GM19328 (cell line): ENCODE results near the gene SYDE2.
A peak's percentile ranks its signal among the peaks of the same experiment; 100 is the strongest.

Source experiments
- ATAC-seq: cut with Tn5 transposase; IDR thresholded peaks from one replicate; pipeline ENCODE4 v1.9.1; 2021; ENCODE audit warnings: mild to moderate bottlenecking, moderate library complexity; ENCODE audit not compliant: unreplicated experiment

SYDE2 gene

DNA sequence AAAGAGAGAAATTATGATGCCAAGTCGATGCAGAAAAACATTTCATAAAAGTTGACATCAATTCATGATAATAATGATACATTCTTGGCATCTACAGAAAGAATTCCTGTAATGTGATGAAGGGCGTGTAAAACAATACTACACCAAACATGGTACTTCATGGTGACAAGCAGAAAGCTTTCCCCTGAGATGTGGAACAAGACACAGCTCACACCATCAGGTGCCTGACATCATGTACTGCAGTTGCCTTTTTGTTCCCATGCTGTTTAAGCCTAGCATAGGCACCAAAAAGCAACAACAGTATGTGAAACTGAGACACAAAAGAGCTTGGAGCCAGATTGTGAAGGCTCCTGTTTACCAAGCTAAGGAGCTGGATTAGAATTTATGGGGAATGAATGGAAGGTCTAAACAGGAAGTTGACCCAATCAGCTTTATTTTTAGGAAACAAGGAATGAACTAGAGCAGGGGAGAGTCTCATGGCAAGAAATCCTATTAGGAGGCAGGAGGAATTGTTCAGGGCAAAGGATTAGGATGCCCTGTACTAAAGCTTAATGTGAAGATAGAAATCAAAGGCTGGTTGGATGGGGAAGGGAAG, 67.2 kb downstream of the SYDE2 start:
- no peak for ATAC-seq

DNA sequence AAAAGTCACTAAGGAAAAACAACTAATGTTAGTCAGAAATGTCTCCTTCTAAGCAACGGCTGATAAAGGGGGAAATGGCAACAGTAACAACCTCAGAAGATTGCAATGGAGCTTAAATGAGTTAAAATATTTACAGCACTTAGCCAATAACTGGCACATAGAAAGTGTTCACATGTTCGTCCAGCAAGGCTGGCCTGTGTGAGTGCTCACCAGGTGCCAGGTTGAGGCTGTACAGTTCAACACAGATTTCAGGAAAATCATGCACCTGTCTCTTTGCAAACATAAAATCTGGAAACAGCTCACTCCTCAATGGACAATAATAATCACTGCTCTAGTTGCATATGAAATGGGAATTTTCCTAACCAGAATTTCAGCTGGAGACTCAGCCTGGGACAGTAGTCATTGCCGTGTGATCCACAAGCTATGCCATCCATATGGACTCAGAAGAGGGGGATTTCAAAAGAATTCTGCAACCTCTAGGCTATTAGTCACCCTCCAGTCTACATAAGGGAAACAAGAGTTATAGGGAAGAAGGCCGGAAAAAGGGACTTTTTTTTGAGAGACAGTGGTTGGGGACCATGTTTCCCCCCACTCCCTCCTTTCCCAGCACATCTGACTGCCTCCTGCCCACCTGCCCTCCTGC, 68.6 kb downstream of the SYDE2 start:
- ATAC-seq = no peak

DNA sequence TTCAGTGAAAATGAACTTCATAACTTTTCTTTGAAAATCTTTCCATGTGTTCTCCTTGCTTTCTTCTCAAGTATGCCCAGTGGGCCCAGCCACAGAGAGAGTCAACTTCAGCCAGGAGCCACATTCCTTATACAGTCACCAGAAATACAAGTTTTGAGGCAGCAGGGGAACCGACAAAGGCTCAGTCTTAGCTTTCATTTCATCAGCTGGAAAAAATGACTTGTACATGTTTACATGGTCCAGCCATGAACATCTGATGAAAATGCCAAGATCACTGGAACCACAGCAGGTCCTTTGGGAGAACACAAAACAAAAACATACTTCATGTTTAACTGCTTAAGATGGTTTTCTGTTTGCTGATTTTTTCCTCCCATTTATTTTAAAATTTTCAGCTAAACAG, 72.5 kb downstream of the SYDE2 start:
- ATAC-seq = no peak

DNA sequence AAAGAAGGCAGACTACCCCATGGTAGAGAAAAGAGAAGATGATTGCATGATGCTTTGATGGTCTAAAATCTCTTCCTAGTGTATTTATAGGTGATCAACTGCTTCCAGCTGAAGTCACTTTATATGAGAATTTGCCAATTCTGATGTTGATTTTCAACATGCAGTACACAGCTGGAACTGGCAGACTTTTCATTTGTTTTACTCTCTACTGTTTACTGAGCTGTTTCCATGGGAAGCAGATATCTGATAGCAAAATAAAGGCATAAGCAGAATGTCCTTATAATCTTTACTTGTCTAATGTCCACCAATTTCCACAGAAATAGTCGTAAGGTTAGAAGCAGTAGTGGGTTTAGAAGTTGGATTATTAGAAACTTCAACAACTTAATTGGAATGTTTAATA, 74.9 kb downstream of the SYDE2 start:
- no peak for ATAC-seq

DNA sequence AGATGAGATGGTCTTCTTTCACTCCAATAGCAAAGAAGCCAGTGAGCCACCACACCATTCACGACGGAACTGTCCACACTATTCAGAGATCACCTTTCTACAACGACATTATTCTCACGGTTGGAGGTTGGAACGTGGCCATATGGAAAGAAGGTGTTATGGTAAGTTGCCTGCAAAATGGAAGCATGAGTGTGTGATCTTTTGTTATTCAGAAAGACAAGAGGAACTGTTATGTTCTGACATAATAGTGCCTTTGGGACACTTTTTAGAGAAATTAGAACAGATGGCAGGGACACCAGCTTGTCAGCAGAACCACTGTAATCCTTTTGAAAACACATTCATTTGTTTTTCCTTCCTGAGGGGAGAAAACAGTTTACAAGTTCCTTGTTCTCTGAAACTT, 76.7 kb downstream of the SYDE2 start:
- ATAC-seq = no peak

DNA sequence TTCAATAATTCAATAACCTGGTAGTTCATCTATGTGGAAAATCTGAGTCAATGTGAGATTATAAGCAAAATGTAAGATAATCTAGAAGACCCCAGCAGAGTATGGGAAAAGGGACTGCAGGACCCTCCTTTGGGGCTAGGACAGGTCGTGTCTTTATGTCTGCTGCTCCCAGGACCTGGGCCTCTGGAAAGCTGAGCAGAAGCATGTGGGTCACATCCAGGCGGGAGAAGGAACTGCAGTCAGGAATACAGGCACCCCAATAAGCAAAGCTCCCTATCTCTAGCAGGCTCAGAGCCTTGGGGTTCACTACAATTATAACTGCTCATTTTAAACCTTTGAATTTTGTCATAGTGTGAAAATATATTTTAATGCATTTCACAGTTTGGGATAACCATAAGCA, 78.6 kb downstream of the SYDE2 start:
- no peak for ATAC-seq

DNA sequence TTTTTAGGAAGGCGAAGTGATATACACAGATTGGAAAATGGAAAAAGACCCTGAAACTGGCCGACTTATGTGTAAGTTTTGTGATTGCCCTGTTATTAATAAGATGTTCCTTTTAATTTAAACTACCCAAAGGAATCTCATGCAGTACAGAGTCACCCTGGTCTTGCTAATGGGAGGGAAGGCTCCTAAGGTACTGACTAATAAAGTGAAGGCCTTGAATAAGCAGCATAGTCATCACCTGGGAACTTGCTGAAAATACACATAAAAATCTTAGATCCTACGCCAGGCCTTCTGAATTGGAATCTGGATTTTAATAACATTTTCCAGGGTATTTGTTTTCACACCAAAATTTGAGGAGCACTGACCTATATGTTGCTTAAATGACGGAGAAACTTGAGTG, 79.1 kb downstream of the SYDE2 start:
- no peak for ATAC-seq

DNA sequence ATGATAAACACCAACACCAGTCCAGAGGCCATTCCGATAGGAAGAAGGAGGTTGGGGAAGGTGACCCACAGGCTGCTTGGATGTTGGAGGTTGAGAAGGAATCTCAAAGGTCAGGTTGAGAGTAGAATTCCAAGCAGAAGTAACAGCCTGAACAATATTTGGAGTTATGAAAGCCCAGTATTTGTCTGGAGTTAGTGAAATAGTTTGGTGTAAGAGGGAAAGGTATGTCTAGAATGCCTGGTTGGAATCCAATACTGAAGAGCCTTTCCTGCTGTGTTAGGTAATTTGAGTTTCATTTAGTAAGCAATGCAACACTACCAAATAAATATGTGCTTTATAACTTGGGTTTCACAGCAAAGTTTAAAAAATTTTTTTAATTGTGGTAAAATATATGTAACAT, 82.1 kb downstream of the SYDE2 start:
- ATAC-seq = no peak

DNA sequence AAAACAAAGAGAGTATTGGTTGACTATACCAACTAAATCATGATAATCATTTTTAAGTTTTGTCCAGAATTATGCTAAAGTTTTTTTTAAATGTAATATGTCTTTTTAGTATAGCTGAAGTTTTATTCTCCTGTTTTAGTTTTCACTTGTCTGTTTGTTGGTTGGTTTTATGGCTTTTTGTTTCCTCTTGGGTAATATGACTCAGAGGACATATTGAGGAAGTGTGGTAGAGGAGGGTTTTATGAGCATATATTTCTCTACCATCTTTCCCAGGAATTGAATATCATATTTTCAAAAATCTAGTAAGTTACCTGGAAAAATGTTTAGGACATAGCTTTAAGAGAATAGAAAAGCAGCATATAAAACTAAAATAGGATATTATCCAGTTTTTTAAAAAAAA, 84.0 kb downstream of the SYDE2 start:
- no peak for ATAC-seq

DNA sequence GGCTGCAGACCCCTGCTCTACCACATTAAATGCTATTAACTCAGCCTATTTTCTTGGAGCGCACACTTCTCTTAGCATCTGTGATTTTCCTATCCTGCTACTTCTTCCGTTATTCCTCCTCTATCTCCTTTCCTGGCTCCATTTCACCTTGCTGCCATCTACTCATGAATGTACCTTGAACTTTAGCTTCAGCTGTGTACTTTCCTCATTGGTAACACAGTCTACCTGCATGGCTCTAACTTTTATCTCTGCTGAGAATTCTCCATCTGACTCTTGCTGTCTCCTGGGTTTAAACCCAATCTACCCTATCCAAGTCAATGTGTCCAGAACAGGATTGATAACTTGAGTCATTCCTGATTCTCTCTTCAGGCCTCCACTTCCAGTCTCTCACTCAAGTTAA, 84.9 kb downstream of the SYDE2 start:
- no peak for ATAC-seq

DNA sequence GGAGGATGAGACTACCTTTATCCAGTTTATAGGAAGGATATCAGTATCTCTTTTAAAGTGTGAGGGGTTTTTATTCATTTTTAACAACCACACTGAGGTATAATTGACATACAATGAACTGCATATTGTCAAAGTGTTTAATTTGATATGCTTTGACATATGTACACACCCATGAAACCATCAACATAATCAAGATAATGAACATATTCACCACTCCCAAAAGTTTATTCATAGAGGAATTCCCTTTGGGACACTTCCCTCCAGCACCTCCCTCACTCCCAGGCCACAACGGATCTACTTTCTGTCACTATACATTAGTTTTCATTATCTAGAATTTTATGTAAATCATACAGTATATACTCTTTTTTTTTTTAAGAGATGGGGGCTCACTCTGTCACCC, 89.1 kb downstream of the SYDE2 start:
- no peak for ATAC-seq

DNA sequence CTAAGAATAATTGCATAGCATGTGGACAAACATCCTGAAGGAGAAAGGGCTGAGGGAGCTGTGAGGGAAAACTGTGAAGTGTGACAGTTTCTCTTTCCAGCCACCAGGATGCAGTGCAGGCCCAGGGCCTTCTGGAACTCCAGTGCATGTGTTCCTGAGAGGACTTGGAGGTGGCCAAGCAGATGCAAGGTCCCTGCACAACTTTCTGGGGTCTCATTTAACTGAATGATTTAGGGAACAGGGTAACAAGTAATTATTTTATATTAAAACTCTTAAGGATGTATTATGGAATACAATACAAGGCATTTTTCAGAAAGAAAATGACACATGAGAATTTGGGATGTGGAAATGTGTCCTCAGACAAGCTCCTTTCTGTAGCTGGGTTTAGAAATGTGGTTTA, 91.3 kb downstream of the SYDE2 start:
- ATAC-seq = peak; percentile 79
